PC-3 (cell line): ENCODE measurements around the gene CHEK1.

Experiments
- EZH2 ChIP-seq: fragments of 300-600 bp; sonication (generic); IDR thresholded peaks from one replicate; pipeline ENCODE4 v1.6.1; 2017; ENCODE audit warnings: antibody characterized with exemption, mild to moderate bottlenecking, low read length; ENCODE audit not compliant: unreplicated experiment
- TF ChIP-seq, protein P1 (sequence below): fragments of 300-600 bp; sonication (generic); conservative IDR thresholded peaks from 2 replicates; pipeline ENCODE4 v1.5.1; 2017; ENCODE audit warnings: antibody characterized with exemption, low read depth, mild to moderate bottlenecking, low read length

DNA sequence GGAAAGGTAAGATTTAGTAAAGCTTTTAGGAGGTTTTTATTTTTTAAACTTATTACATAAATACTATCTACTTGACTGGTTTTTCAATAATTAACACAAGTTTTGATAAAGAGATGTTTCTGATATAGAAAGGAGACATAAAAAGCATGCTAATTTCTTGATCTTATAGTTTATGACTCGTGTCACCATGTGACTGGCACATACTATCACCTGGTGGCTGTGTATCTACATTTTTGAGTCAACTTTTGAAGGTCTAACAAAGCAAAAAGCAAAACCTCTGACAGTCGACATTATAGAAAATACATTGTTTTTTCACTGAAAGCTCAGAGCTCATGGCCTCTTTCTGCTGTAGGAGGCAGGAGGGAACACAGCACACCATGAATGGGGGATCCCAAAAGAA, 54.9 kb downstream of the CHEK1 start:
- TF ChIP-seq, protein P1, sequence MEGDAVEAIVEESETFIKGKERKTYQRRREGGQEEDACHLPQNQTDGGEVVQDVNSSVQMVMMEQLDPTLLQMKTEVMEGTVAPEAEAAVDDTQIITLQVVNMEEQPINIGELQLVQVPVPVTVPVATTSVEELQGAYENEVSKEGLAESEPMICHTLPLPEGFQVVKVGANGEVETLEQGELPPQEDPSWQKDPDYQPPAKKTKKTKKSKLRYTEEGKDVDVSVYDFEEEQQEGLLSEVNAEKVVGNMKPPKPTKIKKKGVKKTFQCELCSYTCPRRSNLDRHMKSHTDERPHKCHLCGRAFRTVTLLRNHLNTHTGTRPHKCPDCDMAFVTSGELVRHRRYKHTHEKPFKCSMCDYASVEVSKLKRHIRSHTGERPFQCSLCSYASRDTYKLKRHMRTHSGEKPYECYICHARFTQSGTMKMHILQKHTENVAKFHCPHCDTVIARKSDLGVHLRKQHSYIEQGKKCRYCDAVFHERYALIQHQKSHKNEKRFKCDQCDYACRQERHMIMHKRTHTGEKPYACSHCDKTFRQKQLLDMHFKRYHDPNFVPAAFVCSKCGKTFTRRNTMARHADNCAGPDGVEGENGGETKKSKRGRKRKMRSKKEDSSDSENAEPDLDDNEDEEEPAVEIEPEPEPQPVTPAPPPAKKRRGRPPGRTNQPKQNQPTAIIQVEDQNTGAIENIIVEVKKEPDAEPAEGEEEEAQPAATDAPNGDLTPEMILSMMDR = no peak
- TF ChIP-seq EZH2 = no peak
